K562 (cell line): ENCODE data around the gene MYBL2. TPM values are rescaled to one million over a fixed set of nuclear protein-coding genes. Genes with fewer than 3 reads are reported as not detected.

Source experiments
- BRF1 ChIP-seq: IDR thresholded peaks from 3 replicates; pipeline ENCODE4 v1.6.1; 2011; ENCODE audit warnings: borderline replicate concordance, mild to moderate bottlenecking; ENCODE audit not compliant: insufficient read length; ENCODE audit errors: extremely low read depth
- CTCFL ChIP-seq: IDR thresholded peaks from 2 replicates; pipeline ENCODE4 v1.6.1; 2011; ENCODE audit warnings: borderline replicate concordance, low read depth, mild to moderate bottlenecking, moderate library complexity, low read length; ENCODE audit not compliant: insufficient read depth, poor library complexity, severe bottlenecking
- EP300 ChIP-seq: IDR thresholded peaks from 2 replicates; pipeline ENCODE4 v1.6.1; 2012; ENCODE audit warnings: low read length, improper control_type of control experiment
- GATAD2A ChIP-seq: fragments of 450-650 bp; IDR thresholded peaks from 2 replicates; pipeline ENCODE4 v1.6.1; 2017
- JUND ChIP-seq, 2 experiments: IDR thresholded peaks; 2 replicates in 1 of 2; 3 replicates in 1 of 2; pipeline ENCODE4 v1.6.1; 2011; ENCODE audit warnings: borderline replicate concordance in 2 of 2, low read depth in 2 of 2, low read length in 2 of 2, improper control_type of control experiment in 1 of 2, missing biosample characterization in 1 of 2, missing genetic modification characterization in 1 of 2, missing genetic modification reagents in 1 of 2
- SRSF1 ChIP-seq: fragments of 200-400 bp; formaldehyde crosslinking; IDR thresholded peaks from 2 replicates; pipeline ENCODE4 v1.6.1; 2017; ENCODE audit warnings: mild to moderate bottlenecking, low read depth, low read length, moderate library complexity
- TFAM ChIP-seq: fragments of 250-450 bp; sonication (Bioruptor Pico); conservative IDR thresholded peaks from 2 replicates; pipeline ENCODE4 v1.5.0; 2021; ENCODE audit warnings: mild to moderate bottlenecking, moderate library complexity
- ZNF184 ChIP-seq: sonication (generic); formaldehyde crosslinking; IDR thresholded peaks from 2 replicates; pipeline ENCODE4 v1.5.0; 2020; ENCODE audit warnings: missing genetic modification reagents
- ZNF668 ChIP-seq: fragments of 250-450 bp; sonication (Bioruptor Pico); IDR thresholded peaks from 2 replicates; pipeline ENCODE4 v1.8.0; 2022; ENCODE audit warnings: mild to moderate bottlenecking, inconsistent platforms
- polyA plus RNA-seq, 8 experiments: library from polyadenylated mRNA; depleted of rRNA in 4 of 8; stranded (reverse) in 5 of 8; unstranded in 3 of 8; fragments of >200 nt; fragmentation: Nextera tagmentation in 2 of 8; fragmentation: Illumina TruSeq in 1 of 8; extraction: Ambion mirVana in 2 of 8; extraction: Trizol in 1 of 8; gene quantifications; 2 replicates each; pipeline versions ENCODE4 v1.2.1 to v1.2.3, GENCODE V29; 2011 to 2014; ENCODE audit warnings: inconsistent platforms in 1 of 8, missing spikeins in 1 of 8
- total RNA-seq, 7 experiments: library from RNA; depleted of rRNA in 6 of 7; stranded (reverse); fragments of >200 nt in 6 of 7; fragmentation: Illumina TruSeq in 2 of 7; extraction: Trizol in 2 of 7; gene quantifications; 2 replicates each; pipeline versions ENCODE4 v1.2.1 to v1.2.3, GENCODE V29; 2011 to 2021; ENCODE audit warnings: low replicate concordance in 1 of 7
- TF ChIP-seq, protein P1 (sequence below): fragments of 200-600 bp; sonication (generic); IDR thresholded peaks from one replicate; pipeline ENCODE4 v1.6.1; 2012; ENCODE audit warnings: mild to moderate bottlenecking, low read depth, low read length, inconsistent platforms
- TF ChIP-seq, protein P2 (sequence below): fragments of 450-650 bp; formaldehyde crosslinking; IDR thresholded peaks from 2 replicates; pipeline ENCODE4 v1.4.0; 2020; ENCODE audit warnings: mild to moderate bottlenecking, moderate library complexity

Gene MYBL2
- total and polyA plus RNA-seq, 9 of the 15 experiments (the other 6 are each of a cell fraction or from before 2014, with no cell fraction given) = 4.4 to 169 (median 52.5) TPM

GRCh38 chr20:43690943-43691598, 24.2 kb downstream of the MYBL2 start (continued):
- TF ChIP-seq SRSF1 = no peak
- no peak for TF ChIP-seq BRF1
- peak; percentile 69 for TF ChIP-seq GATAD2A
- TF ChIP-seq EP300 = peak; percentile 89; the same call in 1 of the 2 replicates
- TF ChIP-seq, protein P1, sequence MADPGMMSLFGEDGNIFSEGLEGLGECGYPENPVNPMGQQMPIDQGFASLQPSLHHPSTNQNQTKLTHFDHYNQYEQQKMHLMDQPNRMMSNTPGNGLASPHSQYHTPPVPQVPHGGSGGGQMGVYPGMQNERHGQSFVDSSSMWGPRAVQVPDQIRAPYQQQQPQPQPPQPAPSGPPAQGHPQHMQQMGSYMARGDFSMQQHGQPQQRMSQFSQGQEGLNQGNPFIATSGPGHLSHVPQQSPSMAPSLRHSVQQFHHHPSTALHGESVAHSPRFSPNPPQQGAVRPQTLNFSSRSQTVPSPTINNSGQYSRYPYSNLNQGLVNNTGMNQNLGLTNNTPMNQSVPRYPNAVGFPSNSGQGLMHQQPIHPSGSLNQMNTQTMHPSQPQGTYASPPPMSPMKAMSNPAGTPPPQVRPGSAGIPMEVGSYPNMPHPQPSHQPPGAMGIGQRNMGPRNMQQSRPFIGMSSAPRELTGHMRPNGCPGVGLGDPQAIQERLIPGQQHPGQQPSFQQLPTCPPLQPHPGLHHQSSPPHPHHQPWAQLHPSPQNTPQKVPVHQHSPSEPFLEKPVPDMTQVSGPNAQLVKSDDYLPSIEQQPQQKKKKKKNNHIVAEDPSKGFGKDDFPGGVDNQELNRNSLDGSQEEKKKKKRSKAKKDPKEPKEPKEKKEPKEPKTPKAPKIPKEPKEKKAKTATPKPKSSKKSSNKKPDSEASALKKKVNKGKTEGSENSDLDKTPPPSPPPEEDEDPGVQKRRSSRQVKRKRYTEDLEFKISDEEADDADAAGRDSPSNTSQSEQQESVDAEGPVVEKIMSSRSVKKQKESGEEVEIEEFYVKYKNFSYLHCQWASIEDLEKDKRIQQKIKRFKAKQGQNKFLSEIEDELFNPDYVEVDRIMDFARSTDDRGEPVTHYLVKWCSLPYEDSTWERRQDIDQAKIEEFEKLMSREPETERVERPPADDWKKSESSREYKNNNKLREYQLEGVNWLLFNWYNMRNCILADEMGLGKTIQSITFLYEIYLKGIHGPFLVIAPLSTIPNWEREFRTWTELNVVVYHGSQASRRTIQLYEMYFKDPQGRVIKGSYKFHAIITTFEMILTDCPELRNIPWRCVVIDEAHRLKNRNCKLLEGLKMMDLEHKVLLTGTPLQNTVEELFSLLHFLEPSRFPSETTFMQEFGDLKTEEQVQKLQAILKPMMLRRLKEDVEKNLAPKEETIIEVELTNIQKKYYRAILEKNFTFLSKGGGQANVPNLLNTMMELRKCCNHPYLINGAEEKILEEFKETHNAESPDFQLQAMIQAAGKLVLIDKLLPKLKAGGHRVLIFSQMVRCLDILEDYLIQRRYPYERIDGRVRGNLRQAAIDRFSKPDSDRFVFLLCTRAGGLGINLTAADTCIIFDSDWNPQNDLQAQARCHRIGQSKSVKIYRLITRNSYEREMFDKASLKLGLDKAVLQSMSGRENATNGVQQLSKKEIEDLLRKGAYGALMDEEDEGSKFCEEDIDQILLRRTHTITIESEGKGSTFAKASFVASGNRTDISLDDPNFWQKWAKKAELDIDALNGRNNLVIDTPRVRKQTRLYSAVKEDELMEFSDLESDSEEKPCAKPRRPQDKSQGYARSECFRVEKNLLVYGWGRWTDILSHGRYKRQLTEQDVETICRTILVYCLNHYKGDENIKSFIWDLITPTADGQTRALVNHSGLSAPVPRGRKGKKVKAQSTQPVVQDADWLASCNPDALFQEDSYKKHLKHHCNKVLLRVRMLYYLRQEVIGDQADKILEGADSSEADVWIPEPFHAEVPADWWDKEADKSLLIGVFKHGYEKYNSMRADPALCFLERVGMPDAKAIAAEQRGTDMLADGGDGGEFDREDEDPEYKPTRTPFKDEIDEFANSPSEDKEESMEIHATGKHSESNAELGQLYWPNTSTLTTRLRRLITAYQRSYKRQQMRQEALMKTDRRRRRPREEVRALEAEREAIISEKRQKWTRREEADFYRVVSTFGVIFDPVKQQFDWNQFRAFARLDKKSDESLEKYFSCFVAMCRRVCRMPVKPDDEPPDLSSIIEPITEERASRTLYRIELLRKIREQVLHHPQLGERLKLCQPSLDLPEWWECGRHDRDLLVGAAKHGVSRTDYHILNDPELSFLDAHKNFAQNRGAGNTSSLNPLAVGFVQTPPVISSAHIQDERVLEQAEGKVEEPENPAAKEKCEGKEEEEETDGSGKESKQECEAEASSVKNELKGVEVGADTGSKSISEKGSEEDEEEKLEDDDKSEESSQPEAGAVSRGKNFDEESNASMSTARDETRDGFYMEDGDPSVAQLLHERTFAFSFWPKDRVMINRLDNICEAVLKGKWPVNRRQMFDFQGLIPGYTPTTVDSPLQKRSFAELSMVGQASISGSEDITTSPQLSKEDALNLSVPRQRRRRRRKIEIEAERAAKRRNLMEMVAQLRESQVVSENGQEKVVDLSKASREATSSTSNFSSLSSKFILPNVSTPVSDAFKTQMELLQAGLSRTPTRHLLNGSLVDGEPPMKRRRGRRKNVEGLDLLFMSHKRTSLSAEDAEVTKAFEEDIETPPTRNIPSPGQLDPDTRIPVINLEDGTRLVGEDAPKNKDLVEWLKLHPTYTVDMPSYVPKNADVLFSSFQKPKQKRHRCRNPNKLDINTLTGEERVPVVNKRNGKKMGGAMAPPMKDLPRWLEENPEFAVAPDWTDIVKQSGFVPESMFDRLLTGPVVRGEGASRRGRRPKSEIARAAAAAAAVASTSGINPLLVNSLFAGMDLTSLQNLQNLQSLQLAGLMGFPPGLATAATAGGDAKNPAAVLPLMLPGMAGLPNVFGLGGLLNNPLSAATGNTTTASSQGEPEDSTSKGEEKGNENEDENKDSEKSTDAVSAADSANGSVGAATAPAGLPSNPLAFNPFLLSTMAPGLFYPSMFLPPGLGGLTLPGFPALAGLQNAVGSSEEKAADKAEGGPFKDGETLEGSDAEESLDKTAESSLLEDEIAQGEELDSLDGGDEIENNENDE = no peak
- no peak for TF ChIP-seq ZNF668 (CRISPR knock-in tag)
- no peak for TF ChIP-seq CTCFL
- TF ChIP-seq, protein P2, sequence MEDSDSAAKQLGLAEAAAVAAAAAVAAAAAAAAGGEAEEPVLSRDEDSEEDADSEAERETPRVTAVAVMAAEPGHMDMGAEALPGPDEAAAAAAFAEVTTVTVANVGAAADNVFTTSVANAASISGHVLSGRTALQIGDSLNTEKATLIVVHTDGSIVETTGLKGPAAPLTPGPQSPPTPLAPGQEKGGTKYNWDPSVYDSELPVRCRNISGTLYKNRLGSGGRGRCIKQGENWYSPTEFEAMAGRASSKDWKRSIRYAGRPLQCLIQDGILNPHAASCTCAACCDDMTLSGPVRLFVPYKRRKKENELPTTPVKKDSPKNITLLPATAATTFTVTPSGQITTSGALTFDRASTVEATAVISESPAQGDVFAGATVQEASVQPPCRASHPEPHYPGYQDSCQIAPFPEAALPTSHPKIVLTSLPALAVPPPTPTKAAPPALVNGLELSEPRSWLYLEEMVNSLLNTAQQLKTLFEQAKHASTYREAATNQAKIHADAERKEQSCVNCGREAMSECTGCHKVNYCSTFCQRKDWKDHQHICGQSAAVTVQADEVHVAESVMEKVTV (CRISPR knock-in tag) = no peak
- no peak for TF ChIP-seq ZNF184 (CRISPR knock-in tag)
- peak; percentile 92 for TF ChIP-seq JUND (IDR thresholded peaks at IDR 0.05; ENCODE audit: borderline replicate concordance, low read depth, low read length)
- peak; percentile 94 for TF ChIP-seq JUND (tag; IDR thresholded peaks at IDR 0.05; ENCODE audit: borderline replicate concordance, low read depth, low read length)
- no peak for TF ChIP-seq TFAM (CRISPR knock-in tag)
